Measurements from ENCODE around the gene HAUS3.

The HAUS3 gene, protein sequence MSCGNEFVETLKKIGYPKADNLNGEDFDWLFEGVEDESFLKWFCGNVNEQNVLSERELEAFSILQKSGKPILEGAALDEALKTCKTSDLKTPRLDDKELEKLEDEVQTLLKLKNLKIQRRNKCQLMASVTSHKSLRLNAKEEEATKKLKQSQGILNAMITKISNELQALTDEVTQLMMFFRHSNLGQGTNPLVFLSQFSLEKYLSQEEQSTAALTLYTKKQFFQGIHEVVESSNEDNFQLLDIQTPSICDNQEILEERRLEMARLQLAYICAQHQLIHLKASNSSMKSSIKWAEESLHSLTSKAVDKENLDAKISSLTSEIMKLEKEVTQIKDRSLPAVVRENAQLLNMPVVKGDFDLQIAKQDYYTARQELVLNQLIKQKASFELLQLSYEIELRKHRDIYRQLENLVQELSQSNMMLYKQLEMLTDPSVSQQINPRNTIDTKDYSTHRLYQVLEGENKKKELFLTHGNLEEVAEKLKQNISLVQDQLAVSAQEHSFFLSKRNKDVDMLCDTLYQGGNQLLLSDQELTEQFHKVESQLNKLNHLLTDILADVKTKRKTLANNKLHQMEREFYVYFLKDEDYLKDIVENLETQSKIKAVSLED

DNA sequence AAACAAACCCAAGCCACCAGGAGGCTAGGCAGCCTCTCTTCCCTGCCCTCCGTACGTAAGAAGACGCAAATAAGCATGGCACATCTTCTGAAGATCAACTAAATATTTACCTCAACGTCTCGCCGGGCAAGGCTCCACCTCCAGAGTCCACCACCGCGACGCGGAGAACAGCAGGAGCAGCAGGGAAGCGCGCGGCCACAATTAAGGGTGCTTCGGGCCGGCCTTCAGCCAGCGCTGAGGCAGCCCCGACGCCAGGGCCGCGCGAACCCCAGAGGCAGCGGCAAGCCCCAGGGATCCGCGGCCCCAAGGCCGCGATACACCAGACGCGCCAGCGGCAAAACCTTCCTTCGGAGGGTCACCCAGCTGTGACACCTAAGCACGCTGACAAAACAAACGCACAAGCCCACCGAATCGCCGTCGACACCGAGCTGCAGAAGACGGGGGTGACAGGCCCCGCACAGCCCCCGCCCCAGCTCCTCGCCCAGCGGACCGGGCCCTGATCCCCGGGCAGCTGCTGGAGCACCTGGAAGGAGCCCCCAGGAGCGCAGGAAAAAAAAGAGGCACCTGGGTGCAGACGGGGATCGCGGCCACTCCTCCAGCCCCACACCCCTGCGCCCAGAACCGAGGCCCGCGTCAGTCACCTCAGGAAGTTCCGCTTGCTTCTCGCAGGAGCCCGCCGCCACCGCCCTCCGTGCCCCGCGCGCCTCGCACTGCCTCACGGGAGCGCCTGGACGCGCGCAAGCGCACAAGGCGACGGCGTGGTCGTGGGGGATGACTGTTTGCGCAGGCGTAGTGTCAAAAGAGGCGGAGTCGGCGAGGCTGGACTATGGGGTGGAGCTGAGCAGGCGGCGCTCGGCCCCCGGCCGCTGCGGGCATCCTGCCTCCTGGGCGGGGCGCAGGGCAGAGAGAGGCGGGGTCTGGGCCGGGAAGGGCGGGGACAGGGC lies at the start of gene HAUS3, which contains the start of gene POLN:
TSS of gene HAUS3 (minus strand) at position 712 of the 944 bp plus-strand sequence. CDS start 1,175 bp downstream, outside the sequence.
TSS of gene POLN (minus strand) at position 712 of the 944 bp plus-strand sequence. CDS start 12,890 bp downstream, outside the sequence.
- Mint-ChIP-seq H3K27ac (peak within 1 kb of the TSS; percentile 86), H3K4me3 (peak within 1 kb of the TSS; percentile 89), H3K36me3 (ENCODE audit: low read depth) (peaks cover 28% of the 10 kb centered on the region), H3K4me1 (ENCODE audit: low read depth) (peaks cover 45% of the 10 kb centered on the region), H3K27me3 (ENCODE audit: low read depth) (no peaks in the 10 kb centered on the region), H3K9me3 (no peaks in the 10 kb centered on the region)

DNA sequence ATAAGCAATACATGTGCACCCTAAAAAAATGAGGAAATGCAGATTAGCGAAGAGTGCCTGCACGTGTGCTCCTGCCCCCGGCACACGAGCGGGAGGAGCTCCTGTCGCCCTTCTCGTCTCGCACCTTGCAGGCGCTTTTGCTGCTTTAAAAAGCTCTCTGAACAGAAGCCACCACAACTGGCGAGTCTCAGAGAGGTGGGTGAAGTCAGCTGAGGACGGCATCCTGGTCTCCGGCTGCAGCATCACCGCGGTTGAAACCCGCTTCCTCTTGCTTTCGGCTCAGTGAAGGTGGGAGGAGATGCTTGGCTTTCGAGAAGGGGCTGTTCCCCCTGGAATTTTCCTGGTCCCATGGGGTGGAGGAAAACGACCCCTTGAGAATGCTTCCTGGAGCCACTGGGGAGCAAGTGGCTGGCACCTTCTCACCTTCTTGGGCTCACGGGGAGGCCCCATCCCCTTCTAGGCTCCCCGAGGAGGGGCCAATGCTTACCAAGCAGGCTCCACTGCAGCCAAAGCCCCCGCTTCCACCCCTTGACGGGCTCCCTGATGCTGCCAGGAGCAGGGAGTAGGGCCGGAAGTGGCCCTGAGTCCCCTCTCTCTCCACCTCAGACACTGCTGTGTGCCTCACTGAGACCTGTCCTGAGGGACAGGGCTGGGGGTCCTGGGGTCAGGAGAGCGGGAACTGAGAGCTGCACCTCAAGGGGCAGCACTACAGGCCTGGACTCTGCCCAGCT lies 49.2 kb upstream of the HAUS3 start:
- Mint-ChIP-seq H3K27me3 (ENCODE audit: low read depth) (peaks cover 7% of the 10 kb centered on the region), H3K36me3 (ENCODE audit: low read depth) (peaks cover 2% of the 10 kb centered on the region), H3K4me3 (peak overlapping the region; percentile 75), H3K4me1 (ENCODE audit: low read depth) (peaks cover 13% of the 10 kb centered on the region), H3K9me3 (no peaks in the 10 kb centered on the region), H3K27ac (peak overlapping the region; percentile 83)

DNA sequence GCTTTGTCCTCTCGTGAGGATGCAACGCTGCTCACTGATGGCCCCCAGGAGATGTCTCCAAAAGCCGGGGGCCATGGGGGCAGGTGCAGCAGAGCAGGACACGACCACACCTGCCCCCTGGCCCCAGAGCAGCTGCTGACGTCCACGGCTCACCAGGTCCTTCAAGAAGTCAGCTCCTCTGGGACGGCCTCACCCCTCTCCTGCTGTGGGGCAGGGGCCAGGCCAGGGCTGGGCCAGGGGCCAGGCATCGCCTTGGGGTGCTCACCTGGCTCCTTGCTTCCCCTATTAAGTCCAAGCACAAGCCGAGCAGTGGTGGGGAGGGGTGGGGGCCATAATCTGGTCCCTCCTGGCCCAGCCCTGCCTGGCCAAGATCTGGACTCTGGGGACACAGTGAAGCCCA lies 48.6 kb upstream of the HAUS3 start:
- H3K9me3 Mint-ChIP-seq = no peaks in the 10 kb centered on the region
- peaks cover 2% of the 10 kb centered on the region for H3K36me3 Mint-ChIP-seq (ENCODE audit: low read depth)
- peak overlapping the region; percentile 75 for H3K4me3 Mint-ChIP-seq
- peaks cover 7% of the 10 kb centered on the region for H3K27me3 Mint-ChIP-seq (ENCODE audit: low read depth)
- H3K27ac Mint-ChIP-seq = peak overlapping the region; percentile 83
- peaks cover 13% of the 10 kb centered on the region for H3K4me1 Mint-ChIP-seq (ENCODE audit: low read depth)

DNA sequence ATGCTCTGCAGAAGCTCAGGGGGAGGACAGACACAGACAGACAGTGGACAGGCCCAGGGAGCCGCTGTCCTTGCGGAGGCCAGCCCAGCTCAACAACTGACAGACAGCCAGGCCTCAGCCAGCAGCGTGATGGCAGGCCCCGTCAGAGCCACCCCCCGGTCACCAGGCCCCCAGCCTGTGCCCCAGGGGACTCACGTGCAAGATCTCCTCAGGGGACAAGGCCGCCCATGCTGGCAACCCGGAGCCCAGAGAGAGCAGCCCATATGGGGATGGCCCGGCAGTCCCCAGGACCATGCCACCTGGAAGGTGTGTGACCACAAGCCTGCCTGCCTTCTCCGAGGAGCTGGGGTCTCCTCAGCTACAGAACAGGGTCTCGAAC lies 48.0 kb upstream of the HAUS3 start:
- no peak overlapping the region for H3K27ac Mint-ChIP-seq
- peaks cover 7% of the 10 kb centered on the region for H3K27me3 Mint-ChIP-seq (ENCODE audit: low read depth)
- peaks cover 15% of the 10 kb centered on the region for H3K4me1 Mint-ChIP-seq (ENCODE audit: low read depth)
- H3K4me3 Mint-ChIP-seq = no peak overlapping the region
- H3K36me3 Mint-ChIP-seq (ENCODE audit: low read depth) = peaks cover 2% of the 10 kb centered on the region
- H3K9me3 Mint-ChIP-seq = no peaks in the 10 kb centered on the region

DNA sequence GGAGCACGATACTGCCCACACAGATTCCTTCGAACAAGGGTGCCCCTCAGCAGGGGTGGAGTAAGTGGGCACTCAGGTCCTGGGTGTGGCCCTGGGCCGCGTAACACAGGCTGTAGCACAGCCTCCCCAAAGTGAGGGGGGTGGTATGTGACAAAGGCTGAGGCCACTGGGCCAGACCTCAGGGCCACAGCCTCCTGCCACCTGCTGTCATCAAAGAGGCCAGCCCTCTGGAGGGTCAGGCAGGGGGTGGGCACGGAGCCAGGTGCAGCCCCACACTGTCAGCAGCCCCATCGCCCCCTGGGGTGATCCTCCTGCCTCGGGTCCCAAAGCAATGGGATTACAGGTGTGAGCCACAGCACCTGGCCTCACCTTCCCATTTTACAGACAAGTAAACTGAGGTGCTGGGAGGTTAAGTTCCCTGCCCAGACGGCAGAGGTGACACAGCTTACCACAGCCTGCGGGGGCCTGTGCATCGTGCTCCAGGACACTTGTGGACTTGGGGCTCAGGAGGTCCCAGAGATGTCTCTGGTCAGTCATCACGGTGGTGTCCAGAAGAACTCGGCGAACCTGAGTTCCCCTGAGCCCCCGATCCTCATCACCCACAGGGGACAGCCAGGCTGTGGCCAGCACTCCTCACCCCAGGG lies 47.5 kb upstream of the HAUS3 start:
- Mint-ChIP-seq H3K27me3 (ENCODE audit: low read depth) (peaks cover 7% of the 10 kb centered on the region), H3K4me3 (no peak overlapping the region), H3K4me1 (ENCODE audit: low read depth) (peaks cover 16% of the 10 kb centered on the region), H3K36me3 (ENCODE audit: low read depth) (peaks cover 2% of the 10 kb centered on the region), H3K27ac (no peak overlapping the region), H3K9me3 (no peaks in the 10 kb centered on the region)

DNA sequence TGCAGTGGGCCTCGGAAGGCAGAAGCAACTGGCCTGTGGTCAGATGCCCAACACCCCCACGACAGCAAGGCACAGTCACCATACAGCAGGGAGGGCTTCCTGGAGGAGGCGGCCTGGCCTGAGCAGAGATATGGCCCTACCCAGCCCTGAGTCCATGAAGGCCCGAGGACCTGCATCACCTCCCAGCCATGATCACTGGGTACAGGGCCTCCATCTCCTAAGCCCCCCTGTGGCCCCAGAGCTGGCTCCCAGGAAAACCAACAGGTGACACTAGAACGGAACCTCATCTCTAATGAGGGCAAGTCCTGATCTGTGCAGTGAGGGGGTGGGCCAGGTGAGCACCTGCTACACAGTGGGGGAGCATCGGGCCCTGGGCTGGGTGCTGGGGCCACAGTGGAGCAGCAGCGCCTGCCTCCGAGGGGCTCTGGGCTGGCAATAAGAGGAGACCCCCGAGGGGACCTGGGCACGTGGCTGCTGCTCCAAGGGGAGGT lies 46.2 kb upstream of the HAUS3 start:
- Mint-ChIP-seq H3K4me1 (ENCODE audit: low read depth) (peaks cover 20% of the 10 kb centered on the region), H3K9me3 (no peaks in the 10 kb centered on the region), H3K36me3 (ENCODE audit: low read depth) (peaks cover 2% of the 10 kb centered on the region), H3K4me3 (no peak overlapping the region), H3K27ac (no peak overlapping the region), H3K27me3 (ENCODE audit: low read depth) (peaks cover 7% of the 10 kb centered on the region)

DNA sequence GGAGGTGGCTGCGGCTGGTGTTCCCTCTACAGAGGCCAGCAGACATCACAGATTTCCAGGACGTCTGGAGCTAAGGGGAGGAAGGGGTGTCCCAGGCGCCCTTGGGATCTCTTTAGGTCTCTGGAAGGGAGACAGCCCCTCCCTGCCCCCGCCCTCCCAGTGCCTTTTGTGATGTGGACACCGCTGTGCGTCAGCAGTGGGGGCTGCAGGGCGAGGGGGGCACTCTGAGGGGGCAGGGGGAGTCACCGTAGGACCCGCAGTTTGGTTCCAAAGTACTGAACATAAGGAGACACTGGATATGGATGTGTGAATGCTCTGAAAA lies 45.6 kb upstream of the HAUS3 start:
- H3K4me1 Mint-ChIP-seq (ENCODE audit: low read depth) = peaks cover 24% of the 10 kb centered on the region

DNA sequence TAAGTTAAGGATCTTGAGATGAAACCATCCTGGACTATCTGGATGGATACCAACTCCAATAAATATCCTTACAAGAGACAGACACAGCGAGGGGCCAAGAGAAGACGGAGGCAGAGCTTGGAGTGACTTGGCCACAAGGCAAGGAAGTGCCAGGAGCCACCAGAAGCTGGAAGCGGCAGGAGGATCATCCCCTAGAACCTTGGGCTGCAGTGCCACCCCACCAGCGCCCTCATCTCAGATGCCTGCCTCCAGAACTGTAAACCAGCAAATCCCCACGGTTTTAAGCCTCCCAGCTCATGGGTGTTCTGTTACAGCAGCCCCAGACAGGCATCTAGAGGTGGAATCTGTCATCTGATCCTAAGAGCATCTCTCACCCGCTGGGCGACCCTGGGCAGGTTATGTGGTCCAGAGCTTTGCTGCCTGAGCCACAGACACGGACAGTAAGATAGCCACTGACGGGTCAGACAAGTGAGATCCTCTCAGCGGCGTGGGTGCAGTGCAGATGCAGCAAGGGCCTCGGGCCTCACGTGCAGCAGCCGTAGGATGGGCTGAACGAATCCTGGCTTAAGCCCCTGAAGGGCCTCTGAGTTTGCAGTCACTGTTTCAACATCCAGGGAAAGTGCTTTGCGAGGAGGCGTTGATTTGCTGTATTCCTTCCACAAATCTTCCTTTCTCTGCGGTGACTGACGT lies 45.1 kb upstream of the HAUS3 start:
- peaks cover 29% of the 10 kb centered on the region for H3K4me1 Mint-ChIP-seq (ENCODE audit: low read depth)
- no peak overlapping the region for H3K4me3 Mint-ChIP-seq
- H3K36me3 Mint-ChIP-seq (ENCODE audit: low read depth) = peaks cover 5% of the 10 kb centered on the region
- no peaks in the 10 kb centered on the region for H3K9me3 Mint-ChIP-seq
- H3K27me3 Mint-ChIP-seq (ENCODE audit: low read depth) = no peaks in the 10 kb centered on the region
- H3K27ac Mint-ChIP-seq = no peak overlapping the region

More for the DNA sequence above, 45.6 kb upstream of the HAUS3 start:
- Mint-ChIP-seq H3K27me3 (ENCODE audit: low read depth) (peaks cover 4% of the 10 kb centered on the region), H3K36me3 (ENCODE audit: low read depth) (peaks cover 2% of the 10 kb centered on the region), H3K27ac (no peak overlapping the region), H3K4me3 (no peak overlapping the region), H3K9me3 (no peaks in the 10 kb centered on the region)

DNA sequence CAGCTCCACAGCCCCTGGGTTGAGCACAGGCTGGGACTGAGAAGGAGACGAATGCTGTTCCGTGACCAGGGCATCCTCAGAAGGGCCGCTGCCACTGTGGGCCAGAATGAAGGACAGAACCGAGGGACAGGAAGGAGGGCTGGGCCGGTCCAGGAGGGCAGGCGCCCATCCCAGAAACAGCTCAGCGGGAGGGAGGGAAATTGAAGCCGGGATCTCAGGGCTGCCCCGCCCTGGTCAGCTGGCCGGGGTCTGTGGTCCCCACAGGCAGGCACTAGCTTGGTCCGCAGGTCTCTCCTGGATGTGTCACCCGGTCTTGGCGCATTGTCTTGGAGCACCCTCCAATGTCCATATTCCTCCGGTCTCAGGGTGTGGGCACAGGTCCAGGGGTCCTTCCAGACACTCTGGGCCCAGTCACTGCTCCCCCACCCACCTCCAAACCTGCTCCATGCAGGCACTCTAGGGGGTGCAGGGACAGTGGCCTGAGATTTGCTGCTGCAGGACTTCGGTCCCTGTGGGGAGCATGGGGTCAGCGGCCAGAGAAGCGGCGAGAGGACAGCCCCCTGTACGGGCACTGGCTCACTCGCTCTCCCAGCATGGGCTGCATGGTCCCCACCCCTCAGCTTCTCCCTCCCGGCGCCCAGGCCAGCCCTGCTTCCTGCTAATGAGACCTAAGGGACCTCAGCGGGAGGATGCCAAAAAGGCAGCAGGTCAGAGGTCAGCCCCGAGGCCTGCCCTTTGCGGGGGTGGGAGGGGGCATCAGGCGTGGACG lies 43.9 kb upstream of the HAUS3 start:
- Mint-ChIP-seq H3K27me3 (ENCODE audit: low read depth) (no peaks in the 10 kb centered on the region), H3K4me3 (no peak overlapping the region), H3K36me3 (ENCODE audit: low read depth) (peaks cover 4% of the 10 kb centered on the region), H3K27ac (peak overlapping the region; percentile 41), H3K9me3 (no peaks in the 10 kb centered on the region), H3K4me1 (ENCODE audit: low read depth) (peaks cover 35% of the 10 kb centered on the region)

DNA sequence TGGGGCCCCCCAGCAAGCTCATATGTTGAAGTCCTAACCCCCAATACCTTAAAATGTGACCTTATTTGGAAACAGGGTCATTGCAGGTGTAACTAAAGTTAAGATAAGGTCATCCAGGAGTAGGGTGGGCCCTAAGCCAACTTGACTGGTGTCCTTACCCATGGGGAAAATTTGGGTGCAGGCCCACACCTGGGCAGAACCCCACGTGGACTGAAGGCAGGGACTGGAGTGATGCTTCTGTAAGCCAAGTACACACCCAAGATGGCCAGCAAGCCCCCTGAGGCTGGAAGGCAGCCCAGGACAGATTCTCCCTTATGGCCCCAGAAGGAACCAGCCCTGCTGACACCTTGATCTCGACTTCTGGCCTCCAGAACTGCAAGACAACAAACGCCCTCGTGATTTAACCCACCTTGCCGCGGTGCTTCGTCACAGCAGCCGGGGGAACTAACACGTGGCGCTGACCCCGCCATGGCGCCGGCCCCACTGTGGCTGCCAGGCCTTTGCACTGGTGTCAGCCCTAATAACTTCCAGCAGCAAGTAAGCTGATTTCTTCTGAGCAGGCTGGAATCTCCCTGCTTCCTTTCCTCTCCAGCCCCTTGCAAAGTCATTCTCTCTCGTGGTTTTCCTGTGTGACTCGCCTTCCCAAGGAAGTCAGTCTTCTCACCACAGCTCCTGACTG lies 43.2 kb upstream of the HAUS3 start:
- peaks cover 3% of the 10 kb centered on the region for H3K36me3 Mint-ChIP-seq (ENCODE audit: low read depth)
- H3K4me3 Mint-ChIP-seq = no peak overlapping the region
- peak overlapping the region; percentile 41 for H3K27ac Mint-ChIP-seq
- peaks cover 34% of the 10 kb centered on the region for H3K4me1 Mint-ChIP-seq (ENCODE audit: low read depth)
- no peaks in the 10 kb centered on the region for H3K9me3 Mint-ChIP-seq
- no peaks in the 10 kb centered on the region for H3K27me3 Mint-ChIP-seq (ENCODE audit: low read depth)

DNA sequence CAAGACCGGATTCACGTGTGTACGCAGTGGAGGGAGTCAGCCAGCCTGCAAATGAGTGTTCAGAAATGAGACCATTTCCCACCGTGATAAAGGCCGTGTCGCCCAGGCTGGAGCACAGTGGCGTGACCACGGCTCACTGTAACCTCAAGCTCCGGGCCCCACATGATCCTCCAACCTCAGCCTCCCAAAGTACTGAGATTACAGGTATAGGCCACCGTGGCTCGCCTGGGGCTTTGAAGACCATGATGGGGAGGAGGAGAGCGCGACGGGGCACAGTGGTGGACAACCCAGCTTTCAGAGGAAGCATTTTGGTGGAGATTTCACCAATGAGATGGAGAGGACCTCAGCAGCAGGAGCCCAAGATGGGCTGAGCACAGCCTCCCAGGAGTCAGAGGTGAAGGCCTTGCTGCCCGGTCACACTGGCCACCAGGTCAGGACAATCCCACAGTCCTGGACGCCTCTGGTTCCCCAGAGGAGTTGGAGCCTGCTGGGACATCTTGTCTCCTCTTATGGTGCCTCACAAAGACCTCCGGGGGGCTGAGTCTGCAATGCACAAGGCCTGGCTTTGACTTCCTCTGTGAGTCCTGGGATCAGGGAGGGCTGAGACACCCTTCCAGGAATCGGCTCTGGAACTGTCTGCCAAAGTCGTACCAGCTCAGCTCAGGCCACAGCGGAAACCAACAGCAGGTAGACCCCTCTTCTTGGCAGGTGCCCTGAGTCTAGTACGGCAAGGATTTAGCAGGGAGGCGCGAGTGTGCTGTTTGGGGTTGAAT lies 42.4 kb upstream of the HAUS3 start:
- Mint-ChIP-seq H3K36me3 (ENCODE audit: low read depth) (peaks cover 3% of the 10 kb centered on the region), H3K4me1 (ENCODE audit: low read depth) (peaks cover 32% of the 10 kb centered on the region), H3K27me3 (ENCODE audit: low read depth) (no peaks in the 10 kb centered on the region), H3K9me3 (no peaks in the 10 kb centered on the region), H3K27ac (no peak overlapping the region), H3K4me3 (no peak overlapping the region)

All from T-helper 1 cell treated with Interleukin-12 subunit alpha and Interleukin-12 subunit beta and Interleukin-4 antibody, amounts not matched to agents 30 μg/mL and 1 μg/mL, for 36 hours (primary cell).